HG02623 (cell line): ENCODE measurements around the gene MTHFD2.
"Not testable (repeated sequence)": the region's sequence is repeated elsewhere in the genome, so short reads cannot be mapped to it uniquely, and the experiment has no call there.

ENCODE experiments used
- ATAC-seq: cut with Tn5 transposase; IDR thresholded peaks from one replicate; pipeline ENCODE4 v1.9.1; 2021; ENCODE audit warnings: moderate library complexity; ENCODE audit not compliant: unreplicated experiment

MTHFD2 gene

DNA sequence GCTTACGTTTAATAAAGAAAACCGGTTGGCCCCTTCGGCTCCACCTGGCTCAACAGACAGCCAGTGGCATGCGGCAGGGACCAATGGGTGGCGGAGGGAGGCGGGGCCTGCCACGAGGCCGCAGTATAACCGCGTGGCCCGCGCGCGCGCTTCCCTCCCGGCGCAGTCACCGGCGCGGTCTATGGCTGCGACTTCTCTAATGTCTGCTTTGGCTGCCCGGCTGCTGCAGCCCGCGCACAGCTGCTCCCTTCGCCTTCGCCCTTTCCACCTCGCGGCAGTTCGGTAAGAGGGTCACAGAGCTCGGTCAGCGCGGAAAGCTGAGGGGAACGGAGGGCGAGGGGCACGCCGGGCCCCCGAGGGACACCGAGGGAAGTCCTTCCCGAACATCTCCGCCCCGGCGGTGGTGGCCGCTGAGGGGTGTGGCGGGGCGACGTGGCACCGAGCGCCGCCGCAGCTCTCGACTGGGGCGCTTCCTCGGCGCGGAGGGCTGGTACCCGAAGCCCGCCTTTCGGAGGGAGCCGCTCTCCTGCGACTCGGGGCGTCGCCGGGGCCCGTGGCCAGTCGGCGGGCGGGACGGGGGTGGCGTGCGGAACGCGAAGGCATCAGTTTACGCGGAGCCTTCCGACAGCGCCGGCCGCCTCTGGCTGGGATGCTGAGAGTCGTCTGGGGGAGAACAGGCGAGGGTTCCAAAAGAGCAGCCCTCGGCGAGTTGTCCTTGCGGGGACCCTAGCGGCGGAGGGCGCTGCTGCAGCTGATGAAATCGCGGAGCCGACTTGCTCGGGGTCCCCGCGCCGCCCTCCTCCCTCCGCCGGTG lies at the start of gene MTHFD2:
MTHFD2 (plus strand) TSS at position 155 of the 814 bp plus-strand sequence; CDS start at position 182, 27 bp downstream.
- ATAC-seq, result peak; percentile 86

DNA sequence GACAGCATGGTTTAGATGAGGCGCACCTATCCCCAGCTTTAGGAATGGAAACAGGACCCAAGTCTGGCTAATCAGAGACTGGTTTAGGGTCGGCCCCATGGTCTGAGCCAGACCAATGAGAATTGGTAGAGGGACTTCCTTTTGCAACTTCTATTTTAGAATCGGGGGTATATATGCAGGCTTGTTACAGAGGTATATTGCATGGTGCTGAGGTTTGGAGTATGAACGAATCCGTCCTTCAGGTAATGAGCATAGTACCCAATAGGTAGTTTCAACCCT lies 49.2 kb upstream of the MTHFD2 start:
- no peak for ATAC-seq

DNA sequence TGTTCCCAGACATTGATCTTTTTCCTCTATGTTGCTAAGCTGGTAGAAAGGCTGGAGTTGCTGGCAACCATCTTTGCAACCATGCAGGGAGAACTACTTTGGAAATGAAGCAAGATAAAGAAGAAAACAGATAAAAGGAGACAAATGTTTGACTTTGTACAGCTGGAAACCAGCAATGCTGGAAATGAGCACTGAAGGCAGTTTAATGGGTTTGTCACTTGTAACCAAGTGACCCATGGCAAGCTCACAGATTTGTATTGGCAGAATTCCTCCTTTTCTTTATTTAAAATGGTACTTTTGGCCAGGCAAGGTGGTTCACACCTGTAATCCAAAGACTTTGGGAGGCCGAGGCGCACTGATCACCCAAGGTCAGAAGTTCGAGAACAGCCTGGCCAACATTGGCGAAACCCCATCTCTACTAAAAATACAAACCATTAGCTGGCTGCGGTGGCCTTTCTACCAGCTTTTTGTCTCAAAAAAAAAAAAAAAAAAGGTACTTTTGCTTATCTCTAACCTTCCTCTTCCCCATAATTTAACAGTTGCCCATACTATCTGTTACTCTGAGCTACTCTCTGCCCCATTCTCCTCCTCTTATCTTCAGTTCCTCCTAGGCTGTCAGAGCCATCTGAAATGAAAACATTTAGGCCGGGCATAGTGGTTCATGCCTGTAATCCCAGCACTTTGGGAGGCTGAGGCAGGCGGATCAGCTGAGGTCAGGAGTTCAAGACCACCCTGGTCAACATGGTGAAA lies 48.7 kb upstream of the MTHFD2 start:
- no peak for ATAC-seq

DNA sequence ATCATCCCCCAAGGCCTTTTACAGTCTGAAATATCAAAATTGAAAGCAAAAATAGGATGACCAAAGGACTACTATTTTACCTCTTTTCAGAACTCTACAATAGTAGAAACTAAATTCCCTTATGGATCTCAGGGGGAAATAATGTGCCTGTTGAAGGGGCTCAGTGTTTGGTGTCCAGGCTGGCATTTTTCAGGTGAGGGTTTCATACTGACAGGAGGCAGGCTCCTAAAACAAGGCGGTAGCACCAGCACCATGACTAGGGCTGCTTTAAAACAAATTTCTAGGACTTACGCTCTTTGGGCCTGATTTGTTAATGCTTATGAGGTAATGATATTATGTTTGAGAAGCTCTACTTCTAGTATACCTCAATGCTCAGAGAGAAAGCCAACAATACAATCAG lies 45.5 kb upstream of the MTHFD2 start:
- ATAC-seq, result no peak

DNA sequence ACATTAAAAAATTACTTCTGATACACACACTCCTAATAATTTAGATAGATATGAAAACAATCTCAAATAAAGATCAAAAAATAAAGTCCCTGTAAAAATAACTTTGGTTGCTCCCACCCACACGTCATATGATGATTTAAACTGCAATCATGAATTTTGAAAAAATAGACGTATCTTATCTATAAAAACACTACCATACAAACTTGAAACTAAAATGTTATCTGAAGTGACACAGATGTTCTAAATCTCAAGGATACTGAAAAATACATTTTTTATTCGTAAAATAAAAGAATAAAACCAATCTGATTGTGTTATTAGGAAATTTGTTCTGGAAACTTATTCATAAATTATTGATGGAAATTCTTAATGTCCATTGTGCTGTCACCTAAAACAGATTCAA lies 42.6 kb upstream of the MTHFD2 start:
- ATAC-seq, result no peak

DNA sequence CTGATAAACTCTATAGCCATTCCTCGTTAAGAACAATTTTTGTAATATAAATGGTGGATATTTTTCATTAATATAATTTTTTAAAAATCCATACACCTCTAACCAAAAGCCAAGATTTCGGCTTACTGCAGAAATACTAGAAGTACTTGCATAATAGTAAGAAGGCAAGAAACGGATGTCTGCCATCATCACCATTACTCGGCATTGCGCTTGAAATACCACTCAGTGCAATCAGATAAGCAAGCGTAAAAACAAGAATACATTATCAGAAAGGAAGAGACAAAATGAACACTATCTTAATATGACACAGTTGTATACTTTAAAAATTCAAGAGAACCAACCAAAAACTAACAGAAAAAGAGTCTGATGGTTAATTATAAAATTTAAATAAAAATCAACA lies 35.5 kb upstream of the MTHFD2 start:
- no peak for ATAC-seq

DNA sequence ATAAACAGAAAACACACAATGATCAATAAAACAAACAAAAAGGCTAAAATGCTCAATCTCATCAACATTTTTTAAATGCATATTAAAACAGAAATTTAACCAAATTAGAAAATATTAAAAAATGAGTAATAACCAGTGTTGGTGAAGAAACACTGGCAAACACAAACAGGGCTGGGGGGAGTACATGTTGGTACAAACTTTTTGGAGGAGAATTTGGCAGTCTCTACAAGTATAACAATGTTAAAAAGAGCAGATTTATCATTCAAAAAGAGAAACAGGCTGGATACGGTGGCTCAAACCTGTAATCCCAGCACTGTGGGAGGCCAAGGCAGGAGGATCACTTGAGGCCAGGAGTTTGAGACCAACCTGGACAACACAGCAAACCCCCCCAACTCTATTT lies 33.7 kb upstream of the MTHFD2 start:
- ATAC-seq, result no peak

DNA sequence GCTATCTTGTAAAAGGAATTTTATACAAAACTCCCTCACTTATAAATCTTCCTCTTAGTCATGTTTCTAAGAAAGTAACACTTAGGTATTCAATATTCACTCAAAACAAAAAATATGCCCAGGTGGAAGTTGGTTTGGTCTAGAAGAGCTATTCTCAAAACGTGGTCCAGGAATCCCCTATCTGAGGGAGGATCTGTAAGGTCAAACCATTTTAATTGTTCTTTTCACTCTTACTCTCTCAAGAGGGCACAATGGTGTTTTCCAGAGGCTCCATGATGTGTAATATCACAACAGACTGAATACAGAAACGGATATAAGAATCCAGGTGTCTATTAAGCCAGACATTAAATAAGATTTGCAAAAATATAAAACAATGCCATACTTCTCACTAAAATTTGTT lies 29.7 kb upstream of the MTHFD2 start:
- ATAC-seq, result no peak

DNA sequence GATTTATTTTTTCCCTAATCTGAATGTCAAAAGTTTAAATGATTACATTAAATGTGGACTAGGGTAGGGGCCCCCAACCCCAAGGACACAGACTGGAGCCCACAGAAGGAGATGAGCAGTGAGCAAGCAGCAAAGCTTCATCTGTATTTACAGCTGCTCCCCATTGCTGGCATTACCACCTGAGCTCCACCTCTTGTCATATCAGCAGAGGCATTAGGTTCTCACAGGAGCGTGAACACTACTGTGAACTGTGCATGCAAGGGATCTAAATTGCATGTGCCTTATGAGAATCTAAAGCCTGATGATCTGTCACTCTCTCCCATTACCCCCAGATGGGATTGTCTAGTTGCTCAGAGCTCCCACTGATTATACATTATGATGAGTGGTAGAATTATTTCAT lies 23.5 kb upstream of the MTHFD2 start:
- no peak for ATAC-seq

DNA sequence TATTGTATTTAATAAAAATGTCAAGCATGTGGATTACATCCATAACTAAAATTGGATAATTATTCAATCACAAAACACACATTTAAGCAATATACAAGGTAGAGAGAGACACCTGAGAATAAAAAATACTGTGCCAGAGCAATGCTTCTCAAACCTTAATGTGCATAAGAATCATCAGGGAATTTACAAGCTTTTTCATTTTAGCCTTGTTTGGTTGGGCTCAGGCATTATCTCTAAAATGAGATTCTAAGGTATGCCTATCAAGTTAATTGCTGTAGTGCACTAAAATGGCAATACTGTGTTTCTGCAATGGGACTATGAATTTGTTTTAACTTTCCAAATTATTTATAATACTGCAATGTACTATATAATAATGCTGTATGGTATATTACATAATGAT lies 20.7 kb upstream of the MTHFD2 start:
- ATAC-seq, result no peak

DNA sequence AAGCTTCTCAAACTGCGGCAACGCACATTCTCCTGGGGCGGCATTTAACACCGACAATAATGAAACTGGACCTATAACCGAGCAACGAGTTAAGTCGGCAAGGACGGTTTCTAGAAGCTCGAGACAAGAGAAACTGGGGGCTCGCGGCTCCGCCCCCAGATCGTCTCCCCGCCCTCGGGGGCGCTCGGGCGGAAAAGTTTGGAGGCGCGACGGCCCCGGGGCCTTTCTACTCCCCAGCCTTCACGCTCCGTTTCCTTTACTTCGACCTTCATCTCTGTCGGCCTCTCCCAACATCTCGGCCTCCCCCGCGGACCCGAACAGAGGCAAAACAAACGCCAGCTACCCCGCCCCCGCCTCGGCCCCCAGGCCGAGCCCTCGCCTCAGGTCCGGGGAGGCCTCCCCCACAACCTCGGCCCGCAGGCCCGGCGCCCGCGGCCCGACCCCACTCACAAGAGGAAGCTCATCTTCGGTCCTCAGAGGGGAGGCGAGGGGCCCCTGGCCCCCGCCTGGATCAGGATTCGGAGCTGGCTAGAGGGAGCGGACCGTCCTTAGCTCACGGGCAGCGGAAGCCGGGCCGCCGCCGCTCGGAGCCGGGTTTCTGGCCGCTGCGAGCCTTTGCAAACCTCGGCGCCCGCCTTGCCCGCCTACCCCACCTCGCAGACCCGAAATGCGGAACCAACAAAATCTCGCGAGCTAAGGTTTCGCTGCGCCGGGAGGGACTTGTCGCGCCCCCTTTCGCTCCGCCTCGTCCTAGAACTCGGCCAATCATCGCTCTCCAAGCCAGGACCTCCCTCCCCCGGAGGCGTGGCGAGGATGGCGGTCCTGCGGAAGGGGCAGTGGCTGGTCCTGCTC lies 20.0 kb upstream of the MTHFD2 start, which contains the start of gene MOB1A:
MOB1A (minus strand) TSS at position 669 of the 852 bp plus-strand sequence; CDS start at position 464, 205 bp downstream.
- peak; percentile 75 for ATAC-seq

DNA sequence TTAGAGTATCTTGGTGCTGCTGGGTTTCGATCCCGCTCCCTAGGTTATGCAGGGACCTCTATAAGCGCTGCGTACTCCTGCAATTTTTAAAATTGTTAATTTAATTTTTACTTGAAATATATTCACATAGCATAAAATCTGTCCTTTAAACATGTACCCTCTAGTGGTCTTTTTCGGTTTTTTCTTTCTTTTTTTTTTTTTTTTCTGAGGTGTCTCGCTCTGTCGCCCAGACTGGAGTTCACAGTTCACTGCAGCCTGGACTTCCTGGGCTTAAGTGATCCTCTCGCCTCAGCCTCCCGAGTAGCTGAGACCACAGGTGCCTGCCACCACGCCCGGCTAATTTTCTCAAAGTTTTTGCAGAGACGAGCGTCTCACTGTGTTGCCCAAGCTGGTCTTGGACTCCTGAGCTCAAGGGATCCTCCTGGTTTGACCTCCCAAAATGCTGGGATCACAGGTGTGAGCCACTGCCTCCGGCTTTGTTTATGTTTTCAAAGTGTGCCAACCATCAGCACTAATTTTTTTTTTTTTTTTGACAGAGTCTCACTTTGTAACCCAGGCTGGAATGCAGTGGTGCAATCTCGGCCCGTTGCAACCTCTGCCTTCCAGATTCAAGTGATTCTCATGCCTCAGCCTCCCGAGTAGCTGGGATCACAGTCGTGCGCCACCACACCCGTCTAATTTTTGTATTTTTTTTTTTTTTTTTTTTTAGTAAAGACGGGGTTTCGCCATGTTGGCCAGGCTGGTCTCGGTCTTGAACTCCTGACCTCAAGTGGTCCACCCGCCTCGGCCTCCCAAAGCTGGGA lies 19.2 kb upstream of the MTHFD2 start:
- no peak for ATAC-seq

DNA sequence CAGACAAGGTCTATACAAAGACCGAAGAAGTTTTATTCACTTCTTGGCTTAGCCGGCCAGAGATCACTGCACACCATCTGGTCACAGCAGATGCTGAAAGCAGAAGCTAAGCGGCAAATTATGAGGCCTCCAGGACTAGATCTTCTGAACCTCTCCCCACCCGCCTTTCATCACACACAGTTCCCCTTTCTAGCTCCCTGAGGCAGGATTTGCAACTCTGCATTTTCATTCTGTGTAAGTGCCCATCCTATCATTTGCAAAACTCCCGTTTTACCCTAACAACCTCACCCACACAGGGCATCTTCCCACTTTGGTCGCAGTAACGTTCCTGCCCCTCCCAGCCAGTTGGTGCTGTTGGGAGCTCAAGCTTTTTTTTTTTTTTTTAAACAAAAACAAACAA lies 16.7 kb upstream of the MTHFD2 start:
- no peak for ATAC-seq

DNA sequence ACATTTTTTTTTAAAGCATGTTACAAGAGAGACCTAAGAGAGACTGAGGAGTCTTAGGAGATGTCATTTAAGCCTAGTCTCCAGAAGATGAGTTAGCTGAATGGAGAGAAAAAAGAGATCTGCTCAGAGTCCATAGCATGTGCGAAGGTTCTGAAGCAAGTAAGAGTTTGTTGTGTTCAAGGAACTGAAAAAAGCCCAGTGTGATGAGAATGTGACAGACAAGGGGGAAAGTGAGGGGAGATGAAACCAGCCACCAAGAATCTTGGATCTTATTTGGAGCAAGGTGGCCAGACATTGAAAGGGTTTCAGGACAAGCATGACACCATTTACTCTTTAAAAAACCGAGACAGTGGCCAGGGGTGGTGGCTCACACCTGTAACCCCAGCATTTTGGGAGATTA lies 14.5 kb upstream of the MTHFD2 start:
- ATAC-seq, result no peak

DNA sequence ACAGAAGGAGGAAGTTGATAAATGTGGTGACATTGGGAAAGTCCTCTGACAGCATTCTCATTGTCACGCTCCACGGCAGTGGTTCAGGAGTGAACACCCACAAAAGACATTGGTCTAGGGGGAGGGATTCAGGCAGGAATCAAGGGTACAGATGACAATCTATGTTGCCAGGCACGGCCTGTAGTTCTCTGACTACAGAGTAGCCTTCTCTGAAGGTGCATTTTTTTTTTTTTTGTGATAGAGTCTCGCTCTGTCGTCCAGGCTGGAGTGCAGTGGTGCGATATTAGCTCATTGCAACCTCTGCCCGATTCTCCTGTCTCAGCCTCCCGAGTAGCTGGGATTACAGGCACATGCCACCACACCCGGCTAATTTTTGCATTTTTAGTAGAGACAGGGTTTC lies 12.4 kb upstream of the MTHFD2 start:
- peak; percentile 52 for ATAC-seq

DNA sequence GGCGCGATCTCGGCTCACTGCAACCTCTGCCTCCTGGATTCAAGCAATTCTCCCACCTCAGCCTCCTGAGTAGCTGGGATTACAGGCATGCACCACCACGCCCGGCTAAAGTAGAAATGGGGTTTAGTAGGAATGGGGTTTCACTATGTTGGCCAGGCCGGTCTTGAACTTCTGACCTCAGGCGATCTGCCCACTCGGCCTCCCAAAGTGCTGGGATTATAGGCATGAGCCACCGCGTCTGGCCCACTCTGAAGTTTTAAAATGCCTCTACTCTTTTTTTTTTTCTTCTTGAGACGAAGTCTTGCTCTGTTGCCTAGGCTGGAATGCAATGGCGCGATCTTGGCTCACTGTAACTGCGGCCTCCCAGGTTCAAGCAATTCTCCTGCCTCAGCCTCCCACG lies 11.7 kb upstream of the MTHFD2 start:
- not testable (repeated sequence) for ATAC-seq

DNA sequence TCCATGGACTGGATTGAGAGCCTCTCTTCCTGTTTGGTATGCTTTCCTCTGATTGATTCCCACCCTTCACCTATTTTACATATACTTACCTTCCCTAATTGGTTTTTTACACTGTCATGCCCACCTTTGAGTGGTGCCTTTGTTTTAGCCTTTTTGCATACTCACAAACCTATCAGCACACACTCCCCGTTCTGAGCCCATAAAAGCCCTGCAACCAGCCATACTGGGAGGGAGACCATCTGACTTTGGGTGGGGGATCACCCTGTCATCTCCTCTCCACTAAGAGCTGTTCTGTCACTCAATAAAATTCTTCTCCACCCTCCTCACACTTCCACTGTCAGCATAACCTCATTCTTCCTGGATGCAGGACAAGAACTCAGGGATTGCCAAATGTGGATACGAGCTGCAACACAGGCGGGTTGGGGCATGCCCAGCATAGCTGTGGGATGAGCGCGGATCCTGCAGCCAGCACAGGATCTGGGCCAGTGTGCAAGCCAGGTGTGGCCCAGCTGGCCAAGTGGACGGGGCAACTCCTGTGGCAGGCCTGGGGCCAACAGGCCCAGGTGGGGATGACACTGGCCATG lies 10.3 kb upstream of the MTHFD2 start:
- ATAC-seq, result no peak

DNA sequence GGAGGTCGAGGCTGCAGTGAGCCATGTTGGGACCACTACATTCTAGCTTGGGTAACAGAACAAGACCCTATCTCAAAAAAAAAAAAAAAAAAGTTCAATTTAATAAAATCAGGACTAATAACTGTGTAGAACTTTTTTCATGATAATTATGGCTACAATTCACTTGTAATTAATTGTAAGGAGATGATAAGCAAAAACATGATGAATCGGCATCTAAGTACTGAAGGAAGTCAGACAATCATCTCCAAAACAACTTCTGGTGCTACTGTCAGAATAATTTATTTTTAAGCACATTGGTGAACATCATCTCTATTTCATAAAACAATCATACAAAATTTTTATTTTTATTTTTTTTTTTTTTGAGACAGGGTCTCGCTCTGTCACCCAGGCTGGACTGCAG lies 9.7 kb upstream of the MTHFD2 start:
- ATAC-seq, result no peak

DNA sequence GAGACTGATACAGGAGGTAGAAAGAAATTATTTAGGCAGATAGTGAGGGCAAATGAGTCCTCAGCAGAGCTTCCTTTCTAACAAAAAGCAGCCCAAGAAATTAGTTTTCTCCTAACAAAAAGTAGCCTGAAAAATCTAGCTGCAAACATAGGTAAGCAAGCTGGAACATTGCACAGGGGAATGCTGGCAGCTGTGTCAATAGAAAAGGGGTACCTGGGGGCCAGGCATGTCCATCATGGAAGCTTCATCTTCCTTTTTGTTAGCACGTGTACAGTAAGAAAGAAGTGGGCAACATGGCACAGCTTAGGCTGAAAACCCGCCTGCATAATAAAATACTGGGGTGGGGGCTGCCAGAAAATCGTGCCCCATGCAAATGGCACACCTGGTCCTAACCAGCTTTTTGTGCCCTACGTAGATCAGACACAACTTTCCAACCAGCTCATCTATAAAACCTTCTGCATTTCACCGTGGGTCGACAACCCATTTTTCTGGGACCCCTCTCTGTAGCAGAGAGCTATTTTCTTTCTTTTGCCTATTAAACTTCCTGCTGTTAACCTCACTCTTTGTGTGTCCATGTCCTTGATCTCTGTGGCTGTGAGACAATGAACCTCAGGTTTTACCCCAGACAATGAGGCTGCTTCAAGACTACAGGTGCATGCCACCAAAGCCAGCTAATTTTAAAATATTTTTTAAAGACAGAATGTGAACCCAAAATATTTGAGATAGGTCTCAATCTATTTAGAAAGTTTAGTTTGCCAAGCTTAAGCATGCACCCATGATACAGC lies 6.6 kb upstream of the MTHFD2 start:
- ATAC-seq, result no peak

DNA sequence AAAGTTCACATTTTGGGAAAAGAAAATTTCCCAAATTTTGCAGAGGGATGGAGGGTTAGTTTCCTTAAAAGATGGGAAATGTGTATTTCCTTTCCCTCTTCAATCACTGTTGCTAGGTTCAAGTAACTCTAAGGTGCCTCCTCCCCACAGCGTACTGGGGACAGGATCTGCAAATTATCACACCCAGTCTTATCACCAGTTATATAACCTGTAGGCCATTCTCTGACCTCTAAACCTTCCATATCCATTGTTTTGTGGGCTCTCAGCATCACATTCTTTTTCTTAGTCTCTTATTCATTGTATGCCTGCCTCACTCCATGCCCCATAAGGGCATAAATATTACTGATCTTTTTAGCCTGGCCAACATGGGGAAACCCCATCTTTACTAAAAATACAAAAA lies 3.6 kb upstream of the MTHFD2 start:
- no peak for ATAC-seq
